Ovary (tissue), 9 donors: ENCODE results near the gene DTX1. TPM values are rescaled to one million over a fixed set of nuclear protein-coding genes. Genes with fewer than 3 reads are reported as not detected.

Source experiments
- DNase-seq, 5 donors: peaks; one replicate each; pipeline ENCODE4 v3.0.0-alpha.2; 2019 to 2020
- H3K27ac ChIP-seq, 2 donors: fragments of 200-600 bp; one replicate each; pipeline versions ENCODE4 v1.5.1 to v1.8.0; 2019 to 2022
- H3K27me3 ChIP-seq: fragments of 200-600 bp; one replicate; pipeline ENCODE4 v1.8.0; 2022
- H3K36me3 ChIP-seq: fragments of 200-600 bp; sonication (generic); one replicate; pipeline ENCODE4 v1.5.1; 2019
- H3K4me1 ChIP-seq: one replicate; pipeline ENCODE4 v1.8.1; 2013; ENCODE audit warnings: mild to moderate bottlenecking, moderate library complexity; ENCODE audit not compliant: insufficient read depth
- H3K4me3 ChIP-seq: fragments of 200-600 bp; sonication (generic); one replicate; pipeline ENCODE4 v1.5.1; 2017
- H3K9me3 ChIP-seq, 2 donors: fragments of 200-600 bp in 1 of 2; sonication (generic) in 1 of 2; one replicate each; pipeline versions ENCODE4 v1.5.1 to v1.8.1; 2013 to 2019; ENCODE audit warnings: mild to moderate bottlenecking in 1 of 2, moderate library complexity in 1 of 2
- EP300 ChIP-seq: sonication (generic); formaldehyde crosslinking; IDR thresholded peaks from one replicate; pipeline ENCODE4 v1.6.1; 2017; ENCODE audit warnings: antibody characterized with exemption
- POLR2A ChIP-seq: fragments of 450-650 bp; IDR thresholded peaks from one replicate; pipeline ENCODE4 v1.6.1; 2017; ENCODE audit warnings: antibody characterized with exemption, mild to moderate bottlenecking, moderate library complexity
- WGBS, 3 donors: extraction: QIAGEN DNeasy Blood & Tissue Kit in 1 of 3; methylation state at CpG; one replicate each; pipeline versions ENCODE4 v1.1.5 to v1.1.7; 2013 to 2017; 5-methylcytosine and 5-hydroxymethylcytosine counted together
- intact Hi-C, 4 donors: fragments of 100-400 bp; cut with DNase I; formaldehyde crosslinking; loops; one replicate each; pipeline versions ENCODE4 v1.11.0 to v1.15.1; 2022 to 2023
- polyA plus RNA-seq, 2 donors: library from polyadenylated mRNA; stranded (reverse); fragments of 200-250 nt in 1 of 2; fragments of 350-450 nt in 1 of 2; fragmentation: Illumina TruSeq in 1 of 2; extraction: RNeasy Lipid Tissue Mini Kit (QIAGEN cat#74804) in 1 of 2; gene quantifications; one replicate each; pipeline ENCODE4 v1.2.3, GENCODE V29; 2013 to 2014
- total RNA-seq, 7 donors: library from RNA; depleted of rRNA in 2 of 7; stranded (reverse); fragments of >200 nt in 2 of 7; fragmentation: NEBNext Ultra II Directional in 3 of 7; extraction: Animal tissue kit (Norgen Biotek cat#: 25700) in 3 of 7; gene quantifications; one replicate each; pipeline versions ENCODE4 v1.1.0 to v1.2.4, GENCODE V29; 2016 to 2023
- TF ChIP-seq, protein P1 (sequence below), 3 donors: fragments of 450-650 bp in 2 of 3; fragments of 200-600 bp in 1 of 3; IDR thresholded peaks; one replicate each; pipeline versions ENCODE4 v1.5.1 to v1.8.0; 2016 to 2022; ENCODE audit warnings: antibody characterized with exemption in 3 of 3, mild to moderate bottlenecking in 1 of 3
- donor health status: DM: no; HTN: no; CAD: no; lungs with moderate emphysema.
- donor health status: DM: no; HTN: no; CAD: no.
- donor health status: Bipolar disorder and iron deficiency.
- donor health status: DM: yes; HTN: yes; CAD: no.
- donor health status: DM: no; HTN: no; CAD: no.
- donor health status: DM: yes; HTN: yes; CAD: no.

Gene DTX1
- total and polyA plus RNA-seq, 9 donors: 0.56 to 5.5 (median 1.6) TPM

DNA sequence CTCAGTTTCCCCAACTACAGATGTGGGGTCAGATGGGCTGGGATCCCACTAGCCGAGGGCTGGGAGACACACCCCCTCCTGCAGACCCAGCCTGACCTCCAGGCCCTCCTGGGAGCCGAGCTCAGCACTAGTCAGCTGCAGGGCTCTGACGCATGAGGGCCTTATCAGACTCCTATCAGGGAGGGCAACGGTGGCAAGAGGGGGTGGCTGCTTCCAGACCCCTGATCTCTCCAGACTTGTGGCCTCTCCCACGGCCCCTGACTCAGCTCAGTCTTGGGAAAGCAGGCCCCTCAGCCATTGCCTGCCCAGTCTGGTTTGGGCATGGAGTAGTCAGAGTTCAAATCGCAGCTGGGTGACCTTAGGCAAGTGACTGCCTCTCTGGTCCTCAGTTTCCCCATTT lies 76.5 kb downstream of the DTX1 start:
- 45 to 49% (median 48%) methylated on average over 6 of the region's 6 CpGs for WGBS, 3 donors

DNA sequence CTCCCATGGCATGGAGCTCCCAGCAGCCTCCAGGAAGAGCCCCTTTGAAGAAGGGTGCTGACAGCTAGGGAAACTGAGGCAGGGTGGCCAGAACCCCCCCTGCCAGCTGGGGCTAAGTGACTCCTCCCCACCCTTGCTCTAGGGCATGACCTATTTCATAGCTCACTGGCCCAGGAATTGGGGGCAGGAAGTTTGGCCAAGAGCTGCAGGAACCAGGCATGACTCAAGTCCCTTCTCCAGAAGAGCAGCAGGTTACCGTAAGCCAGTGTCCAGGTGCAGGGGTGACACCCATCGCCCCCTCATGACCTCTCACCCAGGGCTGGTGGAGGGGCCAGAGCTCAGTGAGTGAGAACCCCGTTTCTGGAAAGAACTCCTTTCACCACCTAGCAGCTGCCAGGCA lies 77.1 kb downstream of the DTX1 start:
- H3K4me1 ChIP-seq: no peaks in the 10 kb centered on the region
- no peaks in the 10 kb centered on the region for H3K9me3 ChIP-seq
- 69 to 89% (median 77%) methylated on average over 3 of the region's 3 CpGs for WGBS, 3 donors
- TF ChIP-seq, protein P1, sequence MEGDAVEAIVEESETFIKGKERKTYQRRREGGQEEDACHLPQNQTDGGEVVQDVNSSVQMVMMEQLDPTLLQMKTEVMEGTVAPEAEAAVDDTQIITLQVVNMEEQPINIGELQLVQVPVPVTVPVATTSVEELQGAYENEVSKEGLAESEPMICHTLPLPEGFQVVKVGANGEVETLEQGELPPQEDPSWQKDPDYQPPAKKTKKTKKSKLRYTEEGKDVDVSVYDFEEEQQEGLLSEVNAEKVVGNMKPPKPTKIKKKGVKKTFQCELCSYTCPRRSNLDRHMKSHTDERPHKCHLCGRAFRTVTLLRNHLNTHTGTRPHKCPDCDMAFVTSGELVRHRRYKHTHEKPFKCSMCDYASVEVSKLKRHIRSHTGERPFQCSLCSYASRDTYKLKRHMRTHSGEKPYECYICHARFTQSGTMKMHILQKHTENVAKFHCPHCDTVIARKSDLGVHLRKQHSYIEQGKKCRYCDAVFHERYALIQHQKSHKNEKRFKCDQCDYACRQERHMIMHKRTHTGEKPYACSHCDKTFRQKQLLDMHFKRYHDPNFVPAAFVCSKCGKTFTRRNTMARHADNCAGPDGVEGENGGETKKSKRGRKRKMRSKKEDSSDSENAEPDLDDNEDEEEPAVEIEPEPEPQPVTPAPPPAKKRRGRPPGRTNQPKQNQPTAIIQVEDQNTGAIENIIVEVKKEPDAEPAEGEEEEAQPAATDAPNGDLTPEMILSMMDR (IDR thresholded peaks at IDR 0.05): no peak
- TF ChIP-seq POLR2A (no peak), EP300 (no peak)
- no peaks in the 10 kb centered on the region for H3K36me3 ChIP-seq
- H3K27ac ChIP-seq: no peak overlapping the region
- H3K4me3 ChIP-seq: no peak overlapping the region
- DNase-seq: no peak
- intact Hi-C loops: no loop called here
- H3K27me3 ChIP-seq: no peaks in the 10 kb centered on the region

More for the DNA sequence above, 76.5 kb downstream of the DTX1 start:
- no peaks in the 10 kb centered on the region for H3K27me3 ChIP-seq
- H3K27ac ChIP-seq: no peak overlapping the region
- no peak overlapping the region for H3K4me3 ChIP-seq
- no peaks in the 10 kb centered on the region for H3K4me1 ChIP-seq
- H3K9me3 ChIP-seq: no peaks in the 10 kb centered on the region
- TF ChIP-seq EP300: no peak
- TF ChIP-seq POLR2A: no peak
- TF ChIP-seq, protein P1 (IDR thresholded peaks at IDR 0.05): no peak
- intact Hi-C loops: no loop called here
- no peak for DNase-seq
- H3K36me3 ChIP-seq: no peaks in the 10 kb centered on the region

DNA sequence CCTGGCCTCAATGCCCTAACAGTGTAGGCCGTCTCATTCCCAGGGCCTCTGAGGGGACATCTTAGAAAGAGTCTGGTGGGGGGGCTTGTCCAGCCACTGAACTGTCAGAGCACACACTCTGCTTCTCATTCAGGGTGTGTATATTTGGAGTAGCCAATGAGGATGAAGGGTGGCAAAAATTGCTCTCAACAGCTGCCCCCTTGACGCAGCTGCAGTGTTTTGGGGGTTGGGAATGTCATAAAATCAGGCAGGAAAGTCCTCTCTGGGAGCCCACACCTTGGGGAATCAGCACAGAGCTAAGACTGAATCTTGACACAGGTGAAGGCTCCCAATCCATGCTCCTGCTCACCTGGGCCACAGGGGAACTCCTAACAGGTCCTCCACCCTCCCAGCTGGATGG lies 77.5 kb downstream of the DTX1 start:
- Histone ChIP-seq H3K27ac (no peak overlapping the region), H3K9me3 (no peaks in the 10 kb centered on the region), H3K4me3 (no peak overlapping the region), H3K27me3 (no peaks in the 10 kb centered on the region), H3K36me3 (no peaks in the 10 kb centered on the region), H3K4me1 (no peaks in the 10 kb centered on the region)
- no peak for DNase-seq
- TF ChIP-seq, protein P1 (IDR thresholded peaks at IDR 0.05): no peak
- TF ChIP-seq EP300 (no peak), POLR2A (no peak)
- intact Hi-C loops: no loop called here
- 65 to 90% (median 72%) methylated on average over 2 of the region's 2 CpGs for WGBS, 3 donors

DNA sequence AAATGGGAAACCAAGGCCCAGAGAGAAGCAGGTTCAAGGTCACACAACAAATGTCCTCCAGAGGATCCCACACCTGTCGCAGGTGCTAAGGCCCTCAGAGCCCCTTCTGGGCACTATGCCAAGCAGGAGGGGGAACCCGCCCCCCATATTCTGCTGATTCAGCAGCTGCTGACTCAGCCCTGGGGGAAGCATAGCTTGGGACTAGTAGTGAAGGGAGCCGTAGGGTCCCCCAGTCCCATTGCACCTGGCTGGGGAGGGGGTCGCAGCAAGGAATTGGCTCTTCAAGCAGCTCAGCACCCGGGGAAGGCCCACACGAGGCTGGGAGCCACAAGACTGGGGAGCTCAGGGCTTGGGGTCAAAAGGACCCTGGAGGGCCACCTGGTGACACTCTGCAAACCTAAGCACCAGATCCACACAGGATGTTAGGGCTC lies 78.0 kb downstream of the DTX1 start:
- no peak for DNase-seq

DNA sequence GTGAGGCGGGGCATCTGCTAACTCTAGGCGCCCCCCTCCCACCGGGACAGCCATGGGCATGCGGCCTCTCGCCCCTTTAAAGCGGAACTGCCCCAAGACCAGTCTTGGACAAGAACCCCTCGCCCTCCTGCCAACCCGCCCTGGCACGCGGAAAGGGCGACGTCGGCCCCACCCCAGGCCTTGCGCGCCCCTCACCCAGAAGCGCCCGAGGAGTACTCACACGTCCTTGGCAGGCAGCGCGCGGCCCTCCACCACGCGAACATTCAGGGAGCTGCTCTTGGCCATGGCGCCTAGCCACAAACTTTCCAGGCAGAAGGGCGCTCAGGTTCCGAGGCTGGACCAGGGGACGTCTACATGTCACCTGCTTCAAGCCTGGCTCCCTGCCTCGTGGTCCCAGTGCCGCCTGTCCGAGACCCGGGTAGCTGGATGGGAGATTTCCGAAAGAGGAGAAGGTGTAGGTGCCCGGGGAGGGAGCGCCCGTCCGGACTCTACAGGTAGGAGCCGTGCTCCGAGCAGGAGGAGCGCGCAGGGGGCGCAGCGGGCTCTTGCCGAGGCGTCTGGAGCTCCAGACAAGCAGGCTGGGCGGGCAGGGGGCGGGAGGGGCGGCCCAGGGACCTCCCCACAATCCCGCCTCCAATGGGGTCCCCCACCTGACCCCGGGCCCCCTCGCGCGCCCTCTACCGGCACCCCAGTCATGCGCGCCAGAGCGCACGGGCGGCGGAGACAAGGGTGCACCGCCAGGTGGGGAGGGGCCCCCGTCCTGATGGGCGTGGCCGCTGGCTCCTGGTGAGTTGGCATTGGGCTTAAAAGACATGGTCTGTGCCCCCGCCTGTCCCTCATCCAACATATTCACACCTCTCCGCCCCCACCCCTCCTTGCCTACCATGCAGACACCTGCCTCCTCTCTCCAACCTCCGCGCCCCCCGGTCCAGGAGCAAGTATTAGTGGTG lies 78.9 kb downstream of the DTX1 start, which contains the start of gene RASAL1:
Gene RASAL1 (minus strand): TSS at position 584 of the 950 bp plus-strand sequence. CDS start 299 bp downstream, at position 285.
- H3K4me1 ChIP-seq: no peaks in the 10 kb centered on the region
- H3K27me3 ChIP-seq: no peaks in the 10 kb centered on the region
- H3K27ac ChIP-seq: no peak within 1 kb of the TSS
- WGBS, 3 donors: 2 to 4% (median 3%) methylated on average over 54 to 68 of the region's 68 CpGs
- no peak within 1 kb of the TSS for H3K4me3 ChIP-seq
- H3K36me3 ChIP-seq: no peaks in the 10 kb centered on the region
- TF ChIP-seq POLR2A (no peak), EP300 (no peak)
- TF ChIP-seq, protein P1 (IDR thresholded peaks at IDR 0.05): no peak
- DNase-seq: no peak
- intact Hi-C loops: no loop called here
- no peaks in the 10 kb centered on the region for H3K9me3 ChIP-seq

More for the DNA sequence above, 78.0 kb downstream of the DTX1 start:
- Histone ChIP-seq H3K4me1 (no peaks in the 10 kb centered on the region), H3K9me3 (no peaks in the 10 kb centered on the region), H3K4me3 (no peak overlapping the region), H3K27me3 (no peaks in the 10 kb centered on the region), H3K27ac (no peak overlapping the region), H3K36me3 (no peaks in the 10 kb centered on the region)
- TF ChIP-seq POLR2A: no peak
- WGBS, 3 donors: 38 to 55% (median 41%) methylated on average over 5 to 6 of the region's 6 CpGs
- intact Hi-C loops: no loop called here
